Endothelial cell of umbilical vein (primary cell): ENCODE measurements around the gene TRDMT1. TPM values are rescaled to one million over a fixed set of nuclear protein-coding genes. Genes with fewer than 3 reads are reported as not detected.

Experiments used
- Bru-seq: library from RNA; stranded (reverse); fragments of 400-500 nt; gene quantifications from one replicate; lab custom pipeline; 2021; lab: Mats Ljungman, UMichigan
- BruChase-seq, 2 experiments: library from RNA; stranded (reverse); fragments of 400-500 nt; gene quantifications; one replicate each; lab custom pipeline; 2021; lab: Mats Ljungman, UMichigan
- BruUV-seq: library from RNA; stranded (reverse); fragments of 400-500 nt; replicated peaks from 2 replicates; lab custom pipeline; 2021; lab: Mats Ljungman, UMichigan
- CTCF ChIA-PET: fragments of 300-600, 350-600 bp; sonication (Branson Sonifier 250); formaldehyde crosslinking; loops from one replicate; lab custom pipeline; 2021; ENCODE audit warnings: antibody characterized with exemption, inconsistent platforms; lab: Charles Lee
- POLR2A ChIA-PET: fragments of 300-600, 350-600 bp; sonication (Branson Sonifier 250); formaldehyde crosslinking; loops from one replicate; lab custom pipeline; 2021; ENCODE audit warnings: antibody characterized with exemption, inconsistent platforms; lab: Charles Lee
- DNase-seq: peaks from one replicate; pipeline ENCODE4 v3.0.0-alpha.2; 2011; ENCODE audit warnings: low read depth, low spot score
- FAIRE-seq: peaks from 2 replicates; lab custom pipeline; 2011; peaks lifted over from hg19 to GRCh38; lab: Jason Lieb, UNC
- H2AFZ ChIP-seq: 2 replicates; pipeline ENCODE4 v1.6.0; 2012; ENCODE audit warnings: low read depth, low read length, control low read depth, inconsistent platforms
- H3K27ac ChIP-seq: 2 replicates; pipeline ENCODE4 v1.5.1; 2011; ENCODE audit warnings: low read depth, mild to moderate bottlenecking, control low read depth, low read length, moderate library complexity; ENCODE audit not compliant: insufficient read depth
- H3K27me3 ChIP-seq, 2 experiments: 2 replicates each; pipeline versions ENCODE4 v1.6.0 to v1.6.1; 2011; ENCODE audit warnings: low read length in 2 of 2, mixed read lengths in 1 of 2; ENCODE audit not compliant: control insufficient read depth in 2 of 2, insufficient read depth in 2 of 2
- H3K36me3 ChIP-seq, 2 experiments: 2 replicates in 1 of 2; 3 replicates in 1 of 2; pipeline ENCODE4 v1.5.1; 2011; ENCODE audit warnings: low read length in 2 of 2, mild to moderate bottlenecking in 1 of 2, moderate library complexity in 1 of 2; ENCODE audit not compliant: control insufficient read depth in 2 of 2, insufficient read depth in 2 of 2; ENCODE audit errors: extremely low read depth in 1 of 2
- H3K4me1 ChIP-seq: 3 replicates; pipeline ENCODE4 v1.5.1; 2011; ENCODE audit warnings: mild to moderate bottlenecking, low read length; ENCODE audit not compliant: control insufficient read depth, insufficient read depth; ENCODE audit errors: extremely low read depth
- H3K4me2 ChIP-seq: 2 replicates; pipeline ENCODE4 v1.6.1; 2011; ENCODE audit warnings: low read length, control low read depth, mixed read lengths; ENCODE audit not compliant: insufficient read depth
- H3K4me3 ChIP-seq, 3 experiments: fragments of 200-600 bp in 1 of 3; sonication (generic), shearing (Covaris generic) in 1 of 3; replicated peaks in 1 of 3; 2 replicates each; pipeline ENCODE4 v1.5.1; 2011 to 2016; ENCODE audit warnings: control low read depth in 3 of 3, low read length in 3 of 3, mild to moderate bottlenecking in 2 of 3, inconsistent platforms in 1 of 3, low read depth in 1 of 3, moderate library complexity in 1 of 3; ENCODE audit not compliant: insufficient read depth in 1 of 3
- H3K79me2 ChIP-seq: 2 replicates; pipeline ENCODE4 v1.6.0; 2012; ENCODE audit warnings: low read length, inconsistent platforms; ENCODE audit not compliant: control insufficient read depth, insufficient read depth
- H3K9ac ChIP-seq: replicated peaks from 2 replicates; pipeline ENCODE3; 2011; ENCODE audit warnings: low read length, control low read depth; ENCODE audit not compliant: insufficient read depth; ENCODE audit errors: extremely low read depth
- H3K9me1 ChIP-seq: replicated peaks from 3 replicates; pipeline ENCODE4 v1.6.0; 2011; ENCODE audit warnings: mild to moderate bottlenecking, low read length; ENCODE audit not compliant: control insufficient read depth, insufficient read depth; ENCODE audit errors: extremely low read depth
- H3K9me3 ChIP-seq: replicated peaks from 2 replicates; pipeline ENCODE4 v1.5.1; 2012; ENCODE audit warnings: low read length, inconsistent platforms; ENCODE audit not compliant: control insufficient read depth, insufficient read depth
- H4K20me1 ChIP-seq: replicated peaks from 2 replicates; pipeline ENCODE3; 2011; ENCODE audit warnings: mild to moderate bottlenecking, low read length; ENCODE audit not compliant: control insufficient read depth, insufficient read depth; ENCODE audit errors: extremely low read depth
- GATA2 ChIP-seq: IDR thresholded peaks from 2 replicates; pipeline ENCODE4 v1.7.0; 2011; ENCODE audit warnings: low read depth, mild to moderate bottlenecking, moderate library complexity, mixed read lengths, low read length; ENCODE audit not compliant: insufficient read length, insufficient read depth
- JUN ChIP-seq: IDR thresholded peaks from 2 replicates; pipeline ENCODE4 v1.6.1; 2011; ENCODE audit warnings: borderline replicate concordance, low read depth; ENCODE audit not compliant: insufficient read length, insufficient read depth
- MAX ChIP-seq: IDR thresholded peaks from 2 replicates; pipeline ENCODE4 v1.6.1; 2011; ENCODE audit not compliant: insufficient read depth, insufficient read length
- MYC ChIP-seq: IDR thresholded peaks from one replicate; pipeline ENCODE4 v1.6.1; 2011; ENCODE audit warnings: mild to moderate bottlenecking, low read depth, low read length
- POLR2A ChIP-seq: IDR thresholded peaks from 2 replicates; pipeline ENCODE4 v1.6.1; 2012; ENCODE audit warnings: low read depth, mild to moderate bottlenecking, control low read depth, low read length
- POLR2AphosphoS5 ChIP-seq: IDR thresholded peaks from 2 replicates; pipeline ENCODE4 v1.6.1; 2012; ENCODE audit warnings: low read depth, mild to moderate bottlenecking, control low read depth, low read length, moderate library complexity; ENCODE audit not compliant: insufficient read depth
- dilution Hi-C: fragments of 300-500 bp; cut with MboI; formaldehyde crosslinking; loops from one replicate; pipeline ENCODE4 v1.15.0; 2019; ENCODE audit warnings: low sequenced_read_pairs; ENCODE audit not compliant: extremely low pct_ligation_motif_present
- intact Hi-C: fragments of 100-400 bp; cut with micrococcal nuclease; formaldehyde crosslinking; loops from one replicate; pipeline ENCODE4 v1.10.0; 2022
- long read RNA-seq: library from polyadenylated mRNA; stranded (forward); transcript quantifications from one replicate; pipeline ENCODE4 v2.0.0, GENCODE V29; 2021
- polyA minus RNA-seq, 3 experiments: library from RNA; depleted of rRNA, polyadenylated mRNA; stranded (reverse); fragments of >200 nt; gene quantifications; 1 replicate in 1 of 3; 2 replicates in 2 of 3; pipeline ENCODE4 v1.2.3, GENCODE V29; 2011
- polyA plus RNA-seq, 4 experiments: library from polyadenylated mRNA; depleted of rRNA in 3 of 4; stranded (reverse) in 3 of 4; unstranded in 1 of 4; fragments of >200 nt; gene quantifications; 2 replicates each; pipeline versions ENCODE4 v1.2.1 to v1.2.3, GENCODE V29; 2011 to 2012; ENCODE audit warnings: missing spikeins in 1 of 4
- total RNA-seq: library from RNA; stranded (reverse); gene quantifications from 2 replicates; pipeline ENCODE4 v1.2.3, GENCODE V29; 2021

Gene TRDMT1
- total RNA-seq = 12.3 and 15.2 TPM in 2 replicates
- 10.0 and 15.3 TPM in 2 replicates for polyA plus RNA-seq
- polyA plus RNA-seq (2011; cell fraction: cytosol; rRNA removed) = 5.1 and 5.2 TPM in 2 replicates
- 11.3 and 14.3 TPM in 2 replicates for polyA plus RNA-seq (2011; cell fraction: nucleus; rRNA removed)
- 3.5 and 6.1 TPM in 2 replicates for polyA plus RNA-seq (2012)
- 15.6 and 18.2 TPM in 2 replicates for polyA minus RNA-seq
- 2.0 TPM for polyA minus RNA-seq (2011; cell fraction: cytosol; rRNA and poly(A)+ RNA removed)
- 52.0 and 59.3 TPM in 2 replicates for polyA minus RNA-seq (2011; cell fraction: nucleus; rRNA and poly(A)+ RNA removed)
- percentile 78 among the genes with signal in this experiment for Bru-seq, nascent RNA
- BruChase-seq, experiment 1, labeled RNA remaining after a 6-hour chase = percentile 58 among the genes with signal in this experiment
- percentile 66 among the genes with signal in this experiment for BruChase-seq, experiment 2, labeled RNA remaining after a 2-hour chase
- long read RNA-seq, full-length matches to known transcripts = 16 of 39 reads
- long read RNA-seq, partial matches to known transcripts = 6 of 39 reads
- long read RNA-seq, other reads (novel, unspliced or antisense) = 17 of 39 reads

- ChIA-PET CTCF (interaction anchor here (0.7 to 4.1 kb wide), 21 partner anchors 8 to 358 kb away, joined by 3 to 46 read pairs (median 4); partner anchors contain the start of gene VIM), POLR2A (interaction anchor here (0.7 to 3.2 kb wide), 9 partner anchors 11 to 344 kb away, joined by 3 to 33 read pairs (median 4); no protein-coding TSS in a partner anchor)
- no peak for TF ChIP-seq MAX
- peak; percentile 74 for TF ChIP-seq POLR2AphosphoS5
- no peak for TF ChIP-seq GATA2
- no peak for TF ChIP-seq MYC
- peak; percentile 86 for TF ChIP-seq POLR2A
- no peak for TF ChIP-seq JUN
- Histone ChIP-seq H3K9ac (peak within 1 kb of the TSS; percentile 100), H3K4me2 (peak within 1 kb of the TSS; percentile 100), H3K27ac (peak within 1 kb of the TSS; percentile 100), H3K36me3 (no peaks in the 10 kb centered on the region), H3K27me3 (no peaks in the 10 kb centered on the region), H2AFZ (peak within 1 kb of the TSS; percentile 60), H3K4me1 (peaks cover 28% of the 10 kb centered on the region), H3K9me1 (no peaks in the 10 kb centered on the region), H3K79me2 (peaks cover 13% of the 10 kb centered on the region), H3K4me3 (peak within 1 kb of the TSS; percentile 69 to 95 (median 91)), H4K20me1 (no peaks in the 10 kb centered on the region), H3K9me3 (no peaks in the 10 kb centered on the region)
- DNase-seq (peak; percentile 91), FAIRE-seq (peak; percentile 90)
- no TSS peak for BruUV-seq
- intact Hi-C loops = loop anchor here (1.0 to 2.0 kb wide), 8 partner anchors 15 to 358 kb away; partner anchors contain the start of gene VIM
- dilution Hi-C loops = no loop called here
These were observed at the start of gene TRDMT1 for GRCh38 chr10:17200912-17201793. TSS of gene TRDMT1 (minus strand) at chr10:17201672. CDS start at chr10:17201634, 38 bp downstream.
